Measurements from ENCODE around the gene NOS1AP. TPM values are rescaled to one million over a fixed set of nuclear protein-coding genes. Genes with fewer than 3 reads are reported as not detected.

The NOS1AP gene
- polyA plus RNA-seq, 1 experiment = 0.04 TPM

DNA sequence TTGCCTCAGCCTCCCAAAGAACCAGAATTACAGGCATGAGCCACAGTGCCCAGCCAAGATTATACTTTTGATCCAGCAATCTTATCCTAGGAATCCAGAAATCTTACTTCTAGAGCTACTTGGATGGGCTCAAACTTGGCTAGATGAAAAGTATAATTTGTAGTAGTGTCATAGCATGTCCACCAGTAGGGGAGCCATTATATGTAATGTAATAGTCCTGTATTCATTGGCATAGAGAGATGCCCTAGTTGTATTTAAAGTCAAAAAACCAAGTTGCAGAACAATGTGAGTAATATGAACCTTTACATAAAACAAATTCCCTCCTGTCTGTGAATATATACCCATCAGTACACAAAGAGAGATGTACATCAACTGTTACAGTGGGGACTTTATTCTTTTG lies 83.9 kb downstream of the NOS1AP start:
- Histone ChIP-seq H3K27ac (ENCODE audit: low read depth, low read length) (no peak overlapping the region), H3K9me3 (ENCODE audit: control insufficient read depth, insufficient read depth, low read length) (no peaks in the 10 kb centered on the region), H3K27me3 (ENCODE audit: control insufficient read depth, insufficient read depth, low read length) (peaks cover 9% of the 10 kb centered on the region), H3K4me3 (ENCODE audit: low read depth, low read length) (no peak overlapping the region)
- TF ChIP-seq, protein P1, sequence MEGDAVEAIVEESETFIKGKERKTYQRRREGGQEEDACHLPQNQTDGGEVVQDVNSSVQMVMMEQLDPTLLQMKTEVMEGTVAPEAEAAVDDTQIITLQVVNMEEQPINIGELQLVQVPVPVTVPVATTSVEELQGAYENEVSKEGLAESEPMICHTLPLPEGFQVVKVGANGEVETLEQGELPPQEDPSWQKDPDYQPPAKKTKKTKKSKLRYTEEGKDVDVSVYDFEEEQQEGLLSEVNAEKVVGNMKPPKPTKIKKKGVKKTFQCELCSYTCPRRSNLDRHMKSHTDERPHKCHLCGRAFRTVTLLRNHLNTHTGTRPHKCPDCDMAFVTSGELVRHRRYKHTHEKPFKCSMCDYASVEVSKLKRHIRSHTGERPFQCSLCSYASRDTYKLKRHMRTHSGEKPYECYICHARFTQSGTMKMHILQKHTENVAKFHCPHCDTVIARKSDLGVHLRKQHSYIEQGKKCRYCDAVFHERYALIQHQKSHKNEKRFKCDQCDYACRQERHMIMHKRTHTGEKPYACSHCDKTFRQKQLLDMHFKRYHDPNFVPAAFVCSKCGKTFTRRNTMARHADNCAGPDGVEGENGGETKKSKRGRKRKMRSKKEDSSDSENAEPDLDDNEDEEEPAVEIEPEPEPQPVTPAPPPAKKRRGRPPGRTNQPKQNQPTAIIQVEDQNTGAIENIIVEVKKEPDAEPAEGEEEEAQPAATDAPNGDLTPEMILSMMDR (IDR thresholded peaks at IDR 0.05; ENCODE audit: low read depth, low read length) = no peak
- POLR2A ChIA-PET = no interaction called here
- DNase-seq (ENCODE audit: low read depth, low spot score) = no peak
- CTCF ChIA-PET = interaction anchor here (1.6 to 1.7 kb wide), 2 partner anchors 12 to 14 kb away, joined by 3 to 4 read pairs; no protein-coding TSS in a partner anchor

DNA sequence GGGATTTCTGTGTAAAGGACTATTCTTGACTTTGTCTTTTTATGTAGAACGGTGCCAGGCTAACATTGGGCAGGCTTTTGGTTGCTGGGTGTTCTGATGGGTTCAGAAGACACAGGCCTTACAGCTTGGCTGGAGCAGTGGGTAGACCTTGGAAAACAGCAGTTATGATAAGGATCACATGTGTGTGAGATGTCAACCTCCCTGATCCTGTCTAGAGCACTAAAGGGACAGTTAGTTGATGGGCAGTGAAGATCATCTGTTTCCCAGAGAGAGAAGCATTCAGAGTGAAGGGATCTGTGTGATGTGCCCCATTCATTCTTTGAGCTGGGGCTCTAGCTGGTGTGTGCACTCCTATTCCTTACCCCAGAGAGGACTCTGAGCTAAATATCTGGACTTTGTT lies 88.0 kb downstream of the NOS1AP start:
- DNase-seq (ENCODE audit: low read depth, low spot score) = no peak
- no peak overlapping the region for H3K27ac ChIP-seq (ENCODE audit: low read depth, low read length)
- H3K9me3 ChIP-seq (ENCODE audit: control insufficient read depth, insufficient read depth, low read length) = no peaks in the 10 kb centered on the region
- ChIA-PET CTCF (no interaction called here), POLR2A (no interaction called here)
- H3K27me3 ChIP-seq (ENCODE audit: control insufficient read depth, insufficient read depth, low read length) = peaks cover 5% of the 10 kb centered on the region
- TF ChIP-seq, protein P1 (IDR thresholded peaks at IDR 0.05; ENCODE audit: low read depth, low read length) = no peak
- H3K4me3 ChIP-seq (ENCODE audit: low read depth, low read length) = no peak overlapping the region

DNA sequence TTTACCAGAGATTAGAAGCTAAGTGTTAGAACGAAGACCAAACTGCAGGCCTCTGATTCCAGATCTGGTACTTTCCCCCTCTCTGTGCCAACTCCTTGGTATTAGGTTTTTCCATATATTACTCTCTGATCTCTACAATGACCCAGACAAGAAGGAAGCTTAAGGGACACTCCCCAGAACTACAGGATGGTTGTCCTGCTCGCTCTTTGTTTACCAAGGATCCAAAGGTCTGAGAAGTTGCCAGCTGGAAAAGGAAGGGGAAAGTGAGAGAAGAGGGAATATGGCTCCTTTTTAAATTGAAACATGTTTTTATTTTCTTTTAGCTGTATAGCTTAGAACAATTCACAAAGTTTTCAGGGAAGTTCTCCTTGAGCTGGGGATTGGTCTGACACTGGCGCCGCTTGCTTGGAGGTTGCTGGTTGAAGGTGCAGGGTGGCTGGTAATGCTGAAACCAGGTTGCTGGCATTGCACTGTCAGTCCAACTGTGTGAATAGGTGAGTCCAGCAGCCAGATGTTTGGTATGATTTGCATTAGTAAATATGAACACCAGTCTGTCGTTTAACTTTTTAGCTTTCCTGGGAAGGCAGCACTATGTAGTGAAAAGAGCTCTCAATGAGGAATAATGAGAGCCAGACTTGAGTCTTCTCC lies 89.3 kb downstream of the NOS1AP start:
- no peak overlapping the region for H3K27ac ChIP-seq (ENCODE audit: low read depth, low read length)
- H3K27me3 ChIP-seq (ENCODE audit: control insufficient read depth, insufficient read depth, low read length) = peaks cover 5% of the 10 kb centered on the region
- no peaks in the 10 kb centered on the region for H3K9me3 ChIP-seq (ENCODE audit: control insufficient read depth, insufficient read depth, low read length)
- no peak for DNase-seq (ENCODE audit: low read depth, low spot score)
- H3K4me3 ChIP-seq (ENCODE audit: low read depth, low read length) = no peak overlapping the region
- ChIA-PET CTCF (no interaction called here), POLR2A (no interaction called here)
- TF ChIP-seq, protein P1 (IDR thresholded peaks at IDR 0.05; ENCODE audit: low read depth, low read length) = no peak

DNA sequence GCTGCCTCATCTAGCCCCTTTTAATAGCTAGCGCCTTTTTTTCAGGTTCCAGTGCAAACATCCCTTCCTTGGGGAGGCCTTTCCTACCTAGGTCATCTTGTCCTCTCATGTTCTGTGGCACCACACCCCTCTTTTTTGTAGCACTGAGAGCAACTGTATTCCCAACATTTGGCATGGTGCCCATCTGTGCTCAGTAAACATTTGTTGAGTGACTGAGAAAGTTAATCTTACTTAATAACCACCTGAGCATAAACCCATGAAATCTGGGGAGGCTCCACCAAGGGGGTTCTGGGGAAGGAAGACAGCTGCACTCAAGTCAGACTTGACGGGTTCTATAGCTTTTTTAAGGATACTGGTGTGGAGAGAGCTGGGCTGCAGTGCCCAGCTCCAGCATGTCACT lies 90.0 kb downstream of the NOS1AP start:
- DNase-seq (ENCODE audit: low read depth, low spot score) = no peak
- H3K27me3 ChIP-seq (ENCODE audit: control insufficient read depth, insufficient read depth, low read length) = peaks cover 5% of the 10 kb centered on the region
- H3K27ac ChIP-seq (ENCODE audit: low read depth, low read length) = no peak overlapping the region
- POLR2A ChIA-PET = no interaction called here
- no peak overlapping the region for H3K4me3 ChIP-seq (ENCODE audit: low read depth, low read length)
- no peaks in the 10 kb centered on the region for H3K9me3 ChIP-seq (ENCODE audit: control insufficient read depth, insufficient read depth, low read length)
- CTCF ChIA-PET = no interaction called here
- TF ChIP-seq, protein P1 (IDR thresholded peaks at IDR 0.05; ENCODE audit: low read depth, low read length) = no peak

DNA sequence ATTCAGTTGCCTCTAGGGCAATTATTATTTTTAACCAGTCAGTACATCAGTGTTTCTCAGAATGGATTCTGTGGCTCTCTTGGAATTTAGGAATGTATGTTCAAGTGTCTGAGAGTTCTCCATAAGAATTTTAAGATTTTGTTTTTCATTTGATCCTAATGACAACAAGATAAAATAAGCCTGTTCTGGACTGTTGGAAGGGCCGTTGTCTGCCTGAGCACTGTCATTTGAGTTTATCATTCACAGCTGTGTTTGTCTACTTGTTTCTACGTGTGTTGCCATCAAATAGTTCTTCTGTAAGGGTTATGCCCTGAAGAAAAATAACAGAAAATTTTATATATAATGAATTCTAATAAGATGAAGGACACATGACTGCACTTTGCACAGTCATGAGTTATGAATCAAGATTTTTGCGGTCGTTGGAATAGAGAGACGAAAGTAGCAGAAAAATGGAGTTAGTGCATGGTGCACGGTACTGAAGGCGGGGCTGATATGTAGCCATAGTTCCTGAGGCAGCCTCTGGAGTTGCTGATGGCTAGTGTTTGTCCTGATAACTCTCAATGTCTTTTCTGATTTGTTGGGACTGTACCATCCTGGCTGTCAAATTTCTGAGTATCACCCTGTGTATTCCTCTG lies 92.5 kb downstream of the NOS1AP start:
- no peak for DNase-seq (ENCODE audit: low read depth, low spot score)
- Histone ChIP-seq H3K9me3 (ENCODE audit: control insufficient read depth, insufficient read depth, low read length) (no peaks in the 10 kb centered on the region), H3K27ac (ENCODE audit: low read depth, low read length) (no peak overlapping the region), H3K27me3 (ENCODE audit: control insufficient read depth, insufficient read depth, low read length) (peaks cover 7% of the 10 kb centered on the region), H3K4me3 (ENCODE audit: low read depth, low read length) (no peak overlapping the region)
- TF ChIP-seq, protein P1 (IDR thresholded peaks at IDR 0.05; ENCODE audit: low read depth, low read length) = no peak
- CTCF ChIA-PET = no interaction called here
- POLR2A ChIA-PET = no interaction called here
